Spinal cord (tissue), 10 donors: ENCODE results near the gene FGF13. TPM values are rescaled to one million over a fixed set of nuclear protein-coding genes. Genes with fewer than 3 reads are reported as not detected.

Experiments used
- DNase-seq, 6 donors: peaks; one replicate each; pipeline versions ENCODE4 v3.0.0 to v3.0.0-alpha.2; 2013 to 2015; ENCODE audit warnings: low spot score in 6 of 6, low read depth in 4 of 6
- H3K27ac ChIP-seq: one replicate; pipeline ENCODE4 v1.5.1; 2013; ENCODE audit warnings: low read depth, low read length, control low read depth
- H3K27me3 ChIP-seq: one replicate; pipeline ENCODE4 v1.6.1; 2013; ENCODE audit warnings: low read length; ENCODE audit not compliant: control insufficient read depth, insufficient read depth
- H3K36me3 ChIP-seq: one replicate; pipeline ENCODE4 v1.6.1; 2013; ENCODE audit warnings: low read length; ENCODE audit not compliant: control insufficient read depth, insufficient read depth
- H3K4me1 ChIP-seq: one replicate; pipeline ENCODE4 v1.6.1; 2013; ENCODE audit warnings: low read length; ENCODE audit not compliant: control insufficient read depth, insufficient read depth
- H3K4me3 ChIP-seq: one replicate; pipeline ENCODE4 v1.5.1; 2013; ENCODE audit warnings: low read depth, low read length, control low read depth
- H3K9me3 ChIP-seq: one replicate; pipeline ENCODE4 v1.6.1; 2013; ENCODE audit warnings: low read length; ENCODE audit not compliant: control insufficient read depth, insufficient read depth
- WGBS: methylation state at CpG from one replicate; pipeline ENCODE4 v1.1.5; 2013; ENCODE audit warnings: missing lambda C conversion rate; ENCODE audit not compliant: insufficient coverage; 5-methylcytosine and 5-hydroxymethylcytosine counted together
- polyA plus RNA-seq, 2 donors: library from polyadenylated mRNA; unstranded; fragments of 120-200 nt; gene quantifications; one replicate each; pipeline ENCODE4 v1.2.1, GENCODE V29; 2013; ENCODE audit not compliant: insufficient read length in 2 of 2
- small RNA-seq: library from RNA; depleted of rRNA; stranded (forward); fragments of <200 nt; gene quantifications from one replicate; pipeline ENCODE3, GENCODE V24; 2014; ENCODE audit warnings: low replicate concordance
- total RNA-seq, 2 donors: library from RNA; depleted of rRNA in 1 of 2; stranded (reverse); fragments of 120-200 nt in 1 of 2; fragments of >200 nt in 1 of 2; gene quantifications; one replicate each; pipeline versions ENCODE4 v1.2.3 to v1.2.4, GENCODE V29; 2013 to 2014
- donor health status: healthy.

FGF13 gene
- total and polyA plus RNA-seq, 4 donors: 32.0 to 194 (median 136) TPM

DNA sequence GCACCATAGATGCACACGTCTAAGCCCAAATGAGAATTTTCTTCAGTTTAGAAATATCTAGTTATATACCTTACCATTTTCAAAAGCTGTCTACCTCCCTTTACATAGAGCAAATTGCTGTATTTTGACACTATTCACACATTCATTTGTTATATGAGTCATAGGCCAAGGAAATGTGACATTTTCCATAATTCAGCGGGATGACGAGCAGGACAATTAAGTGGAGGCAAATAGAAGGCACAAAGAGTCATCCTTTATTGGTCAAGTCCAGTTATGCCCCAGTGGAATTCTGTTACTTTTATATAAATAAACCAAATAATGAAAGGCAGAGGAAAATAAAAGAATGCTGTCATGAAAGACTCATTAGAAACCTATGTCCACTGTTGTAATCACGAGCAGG is 27.9 kb downstream of the FGF13 start:
- Histone ChIP-seq H3K36me3 (no peaks in the 10 kb centered on the region), H3K27ac (no peak overlapping the region), H3K27me3 (no peaks in the 10 kb centered on the region), H3K9me3 (peaks cover 1% of the 10 kb centered on the region), H3K4me3 (no peak overlapping the region), H3K4me1 (no peaks in the 10 kb centered on the region)
- DNase-seq: no peak
- WGBS: no CpG with 5 or more reads among the region's 4 CpGs

DNA sequence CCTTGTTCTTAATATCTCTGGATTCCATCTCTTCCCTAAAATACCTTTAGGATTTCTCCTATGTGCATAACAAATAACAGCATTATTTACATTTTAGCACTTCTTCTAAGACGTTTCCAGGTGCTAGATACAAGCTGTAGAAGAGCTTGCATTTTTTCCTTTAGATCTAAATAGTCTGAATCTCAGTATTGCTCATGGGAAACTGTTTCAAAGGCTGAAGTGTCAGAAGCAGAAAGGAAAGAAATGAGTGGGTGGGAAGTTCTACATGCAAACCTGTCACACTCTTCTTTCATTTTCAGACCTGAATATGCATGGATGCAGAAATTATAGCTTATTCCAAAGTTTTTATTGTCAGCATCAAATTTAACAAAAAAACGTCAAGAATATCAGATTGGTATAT is 41.8 kb downstream of the FGF13 start:
- Histone ChIP-seq H3K36me3 (no peaks in the 10 kb centered on the region), H3K4me3 (no peak overlapping the region), H3K4me1 (no peaks in the 10 kb centered on the region), H3K9me3 (no peaks in the 10 kb centered on the region), H3K27me3 (peaks cover 3% of the 10 kb centered on the region), H3K27ac (no peak overlapping the region)
- no CpG with 5 or more reads among the region's 2 CpGs for WGBS
- DNase-seq: no peak

- peak in 1 of 6 donors; percentile 55 for DNase-seq
- no peak overlapping the region for H3K27ac ChIP-seq
- WGBS: no CpG with 5 or more reads among the region's 1 CpG
- no peaks in the 10 kb centered on the region for H3K4me1 ChIP-seq
- H3K27me3 ChIP-seq: peaks cover 3% of the 10 kb centered on the region
- H3K36me3 ChIP-seq: no peaks in the 10 kb centered on the region
- no peak overlapping the region for H3K4me3 ChIP-seq
- no peaks in the 10 kb centered on the region for H3K9me3 ChIP-seq
Observed at GRCh38 chrX:138664466-138664865, 47.1 kb downstream of the FGF13 start.

DNA sequence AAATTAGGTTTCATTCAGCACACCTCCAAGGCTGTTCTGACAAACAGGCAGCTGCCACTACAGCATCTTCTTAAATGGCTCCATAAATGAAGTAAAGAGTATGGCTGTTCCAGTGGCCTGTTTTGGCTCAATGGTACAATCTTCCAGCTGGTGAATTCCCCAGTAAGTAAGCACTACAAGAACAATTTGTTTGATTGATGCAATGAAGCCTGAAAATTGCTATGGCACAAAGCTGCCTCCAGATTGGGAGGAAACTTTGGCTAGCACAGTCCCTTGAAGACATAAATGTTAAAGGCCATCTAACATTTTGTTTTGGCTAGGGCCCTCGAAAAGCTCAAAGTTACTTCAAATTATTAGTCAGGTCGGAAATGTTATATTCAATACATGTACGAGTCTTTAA is 47.5 kb downstream of the FGF13 start:
- Histone ChIP-seq H3K4me3 (no peak overlapping the region), H3K27me3 (peaks cover 3% of the 10 kb centered on the region), H3K27ac (no peak overlapping the region), H3K9me3 (no peaks in the 10 kb centered on the region), H3K36me3 (no peaks in the 10 kb centered on the region), H3K4me1 (no peaks in the 10 kb centered on the region)
- WGBS: no CpG with 5 or more reads among the region's 3 CpGs
- peak in 2 of 6 donors; percentile 19 to 45 for DNase-seq

- Histone ChIP-seq H3K27me3 (no peaks in the 10 kb centered on the region), H3K4me1 (no peaks in the 10 kb centered on the region), H3K36me3 (no peaks in the 10 kb centered on the region), H3K9me3 (no peaks in the 10 kb centered on the region), H3K4me3 (no peak overlapping the region), H3K27ac (no peak overlapping the region)
- peak in 1 of 6 donors; percentile 18 for DNase-seq
Observed at GRCh38 chrX:138651494-138651893, 60.0 kb downstream of the FGF13 start.

DNA sequence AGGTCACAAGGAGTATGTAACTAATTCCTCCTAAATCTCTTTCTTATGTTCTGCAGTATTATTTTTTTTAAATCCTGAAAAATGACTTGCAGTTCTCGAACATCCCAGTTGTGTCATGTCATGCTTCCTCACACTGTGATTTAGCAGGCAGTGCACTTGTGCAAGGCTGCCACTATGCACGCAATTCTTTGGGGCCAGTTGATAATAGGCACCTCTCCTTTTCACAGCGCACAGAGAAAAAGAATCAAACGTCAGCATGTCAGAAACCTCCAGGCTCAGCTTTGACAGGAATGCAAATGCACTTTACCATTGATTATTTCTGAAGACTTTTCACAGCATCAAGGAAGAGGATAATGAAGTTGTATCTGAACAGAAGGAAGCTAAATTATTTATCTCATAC is 62.9 kb downstream of the FGF13 start:
- Histone ChIP-seq H3K36me3 (no peaks in the 10 kb centered on the region), H3K4me3 (no peak overlapping the region), H3K27me3 (peaks cover 2% of the 10 kb centered on the region), H3K9me3 (no peaks in the 10 kb centered on the region), H3K27ac (no peak overlapping the region), H3K4me1 (no peaks in the 10 kb centered on the region)
- DNase-seq: peak in 2 of 6 donors; percentile 14 to 41
- 41% methylated on average over 2 of the region's 4 CpGs for WGBS

GRCh38 chrX:138638996-138639395 is 72.5 kb downstream of the FGF13 start:
- no peaks in the 10 kb centered on the region for H3K9me3 ChIP-seq
- no peaks in the 10 kb centered on the region for H3K4me1 ChIP-seq
- no peak overlapping the region for H3K27ac ChIP-seq
- H3K4me3 ChIP-seq: no peak overlapping the region
- no peaks in the 10 kb centered on the region for H3K36me3 ChIP-seq
- no CpG with 5 or more reads among the region's 2 CpGs for WGBS
- H3K27me3 ChIP-seq: no peaks in the 10 kb centered on the region
- no peak for DNase-seq

Small RNAs within 50 kb of the gene (small RNA-seq; reads per million reads assigned to genes)
- gene AL031386.1: not detected
- gene MIR504: 3.2 reads per million, percentile 93 among the genes with 10 or more reads in this experiment
